GM18507 (cell line): ENCODE measurements around the gene RNU2-1.
"Not testable (repeated sequence)": the region's sequence is repeated elsewhere in the genome, so short reads cannot be mapped to it uniquely, and the experiment has no call there.

Experiments used
- DNase-seq: peaks from one replicate; pipeline ENCODE4 v3.0.0; 2011; ENCODE audit warnings: low read depth; ENCODE audit not compliant: insufficient read length; ENCODE audit errors: extremely low spot score
- FAIRE-seq: peaks from 2 replicates; lab custom pipeline; 2011; peaks lifted over from hg19 to GRCh38; lab: Jason Lieb, UNC

Gene RNU2-1

GRCh38 chr17:43233877-43234276, at the start of gene RNU2-1:
Gene RNU2-1 (minus strand): TSS chr17:43233977.
- not testable (repeated sequence) for FAIRE-seq, DNase-seq

- not testable (repeated sequence) for FAIRE-seq, DNase-seq
Observed at GRCh38 chr17:43272914-43273313, 39.1 kb upstream of the RNU2-1 start.

GRCh38 chr17:43272483-43272882, 38.7 kb upstream of the RNU2-1 start:
- FAIRE-seq, DNase-seq: not testable (repeated sequence)

GRCh38 chr17:43270552-43271504, 37.1 kb upstream of the RNU2-1 start:
- not testable (repeated sequence) for DNase-seq, FAIRE-seq

GRCh38 chr17:43246456-43246855, 12.7 kb upstream of the RNU2-1 start:
- not testable (repeated sequence) for FAIRE-seq, DNase-seq

- FAIRE-seq, DNase-seq: not testable (repeated sequence)
Observed at GRCh38 chr17:43240596-43241352, 7.0 kb upstream of the RNU2-1 start.

GRCh38 chr17:43239597-43239996, 5.8 kb upstream of the RNU2-1 start:
- FAIRE-seq, DNase-seq: not testable (repeated sequence)

- FAIRE-seq, DNase-seq: not testable (repeated sequence)
Observed at GRCh38 chr17:43233263-43233662, 514 bp downstream of the RNU2-1 start.

GRCh38 chr17:43232021-43232699, 1.6 kb downstream of the RNU2-1 start:
- not testable (repeated sequence) for DNase-seq, FAIRE-seq

GRCh38 chr17:43231205-43232020, 2.4 kb downstream of the RNU2-1 start:
- DNase-seq, FAIRE-seq: not testable (repeated sequence)

GRCh38 chr17:43228020-43228782, 5.6 kb downstream of the RNU2-1 start, which contains the start of gene CCDC200:
Gene CCDC200 (minus strand): TSS chr17:43228623. CDS start chr17:43228554, 69 bp downstream.
- FAIRE-seq, DNase-seq: not testable (repeated sequence)

- no peak for DNase-seq
- FAIRE-seq, result no peak
Observed at GRCh38 chr17:43226393-43226792, 7.4 kb downstream of the RNU2-1 start.

GRCh38 chr17:43224146-43224705, 9.6 kb downstream of the RNU2-1 start:
- DNase-seq, result no peak
- FAIRE-seq, result no peak

GRCh38 chr17:43220511-43221125, 13.2 kb downstream of the RNU2-1 start:
- DNase-seq (no peak), FAIRE-seq (no peak)

- DNase-seq (no peak), FAIRE-seq (no peak)
Observed at GRCh38 chr17:43219746-43220380, 13.9 kb downstream of the RNU2-1 start.

- DNase-seq, result no peak
- FAIRE-seq, result no peak
Observed at GRCh38 chr17:43219001-43219400, 14.8 kb downstream of the RNU2-1 start.

GRCh38 chr17:43217614-43218087, 16.1 kb downstream of the RNU2-1 start:
- no peak for FAIRE-seq
- no peak for DNase-seq
